Naive thymus-derived CD8-positive, alpha-beta T cell (primary cell): ENCODE data around the gene RNMT. TPM values are rescaled to one million over a fixed set of nuclear protein-coding genes. Genes with fewer than 3 reads are reported as not detected.
"Not testable (repeated sequence)": the region's sequence is repeated elsewhere in the genome, so short reads cannot be mapped to it uniquely, and the experiment has no call there.

ENCODE experiments used
- ATAC-seq, 2 donors: fragments of 150-1000 bp; cut with Tn5 transposase in 1 of 2; sonication (Bioruptor Pico), chemical (Tn5 transposase) in 1 of 2; 1 replicate in 1 of 2; 2 replicates in 1 of 2; pipeline ENCODE4 v1.10.0; 2021; ENCODE audit warnings: mild to moderate bottlenecking in 2 of 2, moderate library complexity in 2 of 2
- POLR2A ChIA-PET: fragments of 350-600 bp; sonication (Branson Sonifier 250); formaldehyde crosslinking; loops from one replicate; lab custom pipeline; 2021; ENCODE audit warnings: antibody characterized with exemption; lab: Charles Lee
- DNase-seq, 10 donors: peaks; one replicate each; pipeline versions ENCODE4 v3.0.0 to v3.0.0-alpha.2; 2020 to 2022
- H3K27ac Mint-ChIP-seq, 10 donors: one replicate each; pipeline ENCODE4 v1.8.0; 2020 to 2022; ENCODE audit warnings: mild to moderate bottlenecking in 10 of 10, mixed read lengths in 10 of 10, moderate library complexity in 4 of 10, inconsistent platforms in 1 of 10
- H3K27me3 Mint-ChIP-seq, 5 donors: one replicate each; pipeline ENCODE4 v1.8.0; 2021 to 2022; ENCODE audit warnings: mixed read lengths in 5 of 5
- H3K36me3 Mint-ChIP-seq, 3 donors: one replicate each; pipeline ENCODE4 v1.8.0; 2020 to 2022; ENCODE audit warnings: mixed read lengths in 3 of 3, mild to moderate bottlenecking in 2 of 3, inconsistent platforms in 1 of 3
- H3K4me1 Mint-ChIP-seq, 4 donors: one replicate each; pipeline ENCODE4 v1.8.0; 2021 to 2022; ENCODE audit warnings: mixed read lengths in 4 of 4
- H3K4me3 Mint-ChIP-seq, 10 donors: one replicate each; pipeline ENCODE4 v1.8.0; 2020 to 2022; ENCODE audit warnings: mild to moderate bottlenecking in 10 of 10, mixed read lengths in 10 of 10, moderate library complexity in 6 of 10, inconsistent platforms in 1 of 10
- H3K9me3 Mint-ChIP-seq, 9 donors: one replicate each; pipeline ENCODE4 v1.8.0; 2020 to 2022; ENCODE audit warnings: mixed read lengths in 9 of 9, mild to moderate bottlenecking in 3 of 9, inconsistent platforms in 1 of 9, moderate library complexity in 1 of 9
- polyA plus RNA-seq, 3 donors: library from polyadenylated mRNA; unstranded; fragments of 300-500 nt; fragmentation: Illumina TruSeq; gene quantifications; one replicate each; pipeline ENCODE4 v1.2.3, GENCODE V29; 2021
- total RNA-seq, 8 experiments: library from RNA in 2 of 8; stranded (reverse) in 2 of 8; gene quantifications; one replicate each; pipeline ENCODE4 v1.2.3 and lab custom pipeline; 2021 to 2026

The RNMT gene
- total RNA-seq (10 to 100 TPM; 53.5 to 62.4 TPM), polyA plus RNA-seq (10 to 100 TPM; 37.4 to 78.1 (median 71.5) TPM), total RNA-seq (lab: John Stamatoyannopoulos, UW) (94.4 to 192 (median 137) reads per million in 6 experiments)

DNA sequence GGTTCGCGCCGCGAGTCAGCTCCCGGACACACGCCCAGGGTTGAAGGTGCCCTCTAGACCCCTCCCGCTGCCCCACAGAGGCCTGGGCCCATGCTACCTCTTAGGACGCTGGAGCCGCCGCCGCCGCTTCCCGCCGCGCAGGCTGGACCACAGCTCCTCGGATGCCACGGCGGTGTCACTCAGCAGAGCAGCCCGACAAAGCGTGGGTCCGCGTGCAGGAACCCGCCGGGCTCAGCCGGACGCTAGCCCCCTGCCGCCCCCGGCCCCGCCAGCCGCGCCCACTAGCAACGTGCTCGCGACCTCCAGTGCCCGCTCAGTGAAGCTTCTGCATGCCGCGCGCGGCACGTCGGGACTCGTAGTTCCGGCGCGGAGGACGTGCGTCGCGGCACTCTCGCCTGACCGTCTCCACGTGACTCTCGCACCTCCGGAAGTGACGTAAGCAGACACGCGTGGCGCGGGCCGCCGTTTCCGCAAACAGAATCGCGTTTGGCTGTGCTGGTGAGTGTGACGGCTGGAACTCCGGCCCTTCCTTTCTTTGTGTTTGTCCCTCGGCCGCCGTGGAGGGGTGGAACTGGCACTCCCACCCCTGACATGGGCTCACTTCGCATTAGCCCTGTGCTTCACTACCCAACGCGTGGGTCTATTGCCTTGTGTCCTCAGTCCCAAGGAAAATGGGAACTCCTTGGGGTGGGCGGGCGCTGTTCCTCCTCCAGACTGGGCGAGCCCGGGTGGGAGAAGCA is at the start of gene RNMT, which contains the start of gene FAM210A:
TSS of gene RNMT (plus strand) at position 442 of the 740 bp plus-strand sequence. CDS start 4,845 bp downstream, outside the sequence.
TSS of gene FAM210A (minus strand) at position 327 of the 740 bp plus-strand sequence. CDS start 44,481 bp downstream, outside the sequence.
- H3K9me3 Mint-ChIP-seq: no peaks in the 10 kb centered on the region
- H3K4me3 Mint-ChIP-seq: peak within 1 kb of the TSS; percentile 80 to 96 (median 90)
- POLR2A ChIA-PET: interaction anchor here (0.5 to 1.3 kb wide), 6 partner anchors 9 to 1024 kb away, joined by 3 to 8 read pairs (median 4); partner anchors contain the start of genes CEP76, PSMG2 and SEH1L
- peaks cover 0 to 2% (median 0%) of the 10 kb centered on the region in 5 donors for H3K27me3 Mint-ChIP-seq
- peaks cover 0 to 12% (median 0%) of the 10 kb centered on the region in 3 donors for H3K36me3 Mint-ChIP-seq
- H3K4me1 Mint-ChIP-seq: peaks cover 30 to 68% (median 60%) of the 10 kb centered on the region in 4 donors
- DNase-seq (peak; percentile 88 to 97 (median 92)), ATAC-seq (peak; percentile 93 to 94)
- peak within 1 kb of the TSS; percentile 87 to 99 (median 98) for H3K27ac Mint-ChIP-seq

DNA sequence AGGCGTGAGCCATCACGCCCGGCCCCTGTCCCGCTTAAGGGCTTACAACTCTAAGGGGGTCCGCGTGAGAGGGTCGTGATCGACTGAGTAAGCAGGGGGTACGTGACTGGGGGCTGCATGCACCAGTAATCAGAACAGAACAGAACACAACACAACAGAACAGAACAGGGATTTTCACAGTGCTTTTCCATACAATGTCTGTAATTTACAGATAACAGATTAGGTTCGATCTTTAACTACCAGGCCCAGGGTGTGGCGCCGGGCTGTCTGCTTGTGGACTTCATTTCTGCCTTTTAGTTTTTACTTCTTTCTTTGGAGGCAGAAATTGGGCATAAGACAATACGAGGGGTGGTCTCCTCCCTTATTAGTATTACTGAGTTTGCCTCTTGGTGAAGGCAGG is 49.1 kb upstream of the RNMT start:
- POLR2A ChIA-PET, H3K4me1 Mint-ChIP-seq, H3K27ac Mint-ChIP-seq, ATAC-seq, DNase-seq, H3K4me3 Mint-ChIP-seq, H3K27me3 Mint-ChIP-seq, H3K9me3 Mint-ChIP-seq: not testable (repeated sequence)
- peaks cover 0 to 24% (median 3%) of the 10 kb centered on the region in 3 donors for H3K36me3 Mint-ChIP-seq

DNA sequence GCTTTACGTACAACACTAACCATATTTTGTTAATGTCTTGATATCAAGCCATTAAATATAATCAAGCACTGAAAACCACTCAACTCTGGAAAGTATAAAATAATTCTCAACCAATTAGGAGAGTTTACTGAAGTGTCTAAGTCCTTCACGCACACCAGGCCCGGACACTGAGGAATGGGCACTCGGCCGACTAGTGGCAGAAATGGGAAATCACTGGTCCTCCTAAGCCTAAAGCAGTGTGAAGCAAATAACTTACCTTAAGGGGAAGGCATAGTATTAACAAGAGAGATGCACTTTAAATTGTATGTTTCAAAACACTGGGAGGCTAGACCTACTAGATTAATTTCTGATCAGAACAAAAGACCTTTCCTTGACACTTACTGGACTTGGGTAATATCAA is 45.9 kb upstream of the RNMT start:
- Mint-ChIP-seq H3K36me3 (peaks cover 0 to 20% (median 5%) of the 10 kb centered on the region in 3 donors), H3K4me3 (no peak overlapping the region), H3K27me3 (no peaks in the 10 kb centered on the region), H3K27ac (no peak overlapping the region), H3K9me3 (no peaks in the 10 kb centered on the region), H3K4me1 (peaks cover 2 to 12% (median 8%) of the 10 kb centered on the region in 4 donors)
- ATAC-seq (peak in 1 of 2 donors; percentile 39), DNase-seq (no peak)
- POLR2A ChIA-PET: no interaction called here

DNA sequence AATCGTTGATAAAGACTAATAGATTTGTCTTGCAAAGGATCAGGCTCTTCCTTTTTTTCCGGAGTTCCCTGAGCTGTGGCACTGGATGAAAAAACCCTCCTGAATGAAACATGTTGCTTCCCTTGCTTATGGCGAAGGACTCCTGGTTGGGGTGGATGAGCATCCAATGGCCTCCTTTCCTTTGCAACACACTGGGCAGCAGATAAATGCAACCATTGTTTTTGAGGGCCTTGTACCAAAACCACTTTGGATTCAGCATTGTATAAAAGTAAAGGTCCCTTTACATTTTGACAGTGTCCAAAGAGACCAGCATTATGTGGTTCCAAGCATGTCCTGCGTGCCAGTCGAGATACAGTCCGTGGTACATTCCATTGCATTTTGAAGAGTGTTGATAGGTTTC is 44.8 kb upstream of the RNMT start:
- no peak overlapping the region for H3K27ac Mint-ChIP-seq
- peaks cover 4 to 21% (median 12%) of the 10 kb centered on the region in 4 donors for H3K4me1 Mint-ChIP-seq
- no peak overlapping the region for H3K4me3 Mint-ChIP-seq
- ATAC-seq: no peak
- H3K9me3 Mint-ChIP-seq: no peaks in the 10 kb centered on the region
- no peak for DNase-seq
- peaks cover 0 to 23% (median 5%) of the 10 kb centered on the region in 3 donors for H3K36me3 Mint-ChIP-seq
- H3K27me3 Mint-ChIP-seq: no peaks in the 10 kb centered on the region
- POLR2A ChIA-PET: interaction anchor here (0.6 kb wide), 1 partner anchor 412 kb away, joined by 3 read pairs; no protein-coding TSS in a partner anchor

DNA sequence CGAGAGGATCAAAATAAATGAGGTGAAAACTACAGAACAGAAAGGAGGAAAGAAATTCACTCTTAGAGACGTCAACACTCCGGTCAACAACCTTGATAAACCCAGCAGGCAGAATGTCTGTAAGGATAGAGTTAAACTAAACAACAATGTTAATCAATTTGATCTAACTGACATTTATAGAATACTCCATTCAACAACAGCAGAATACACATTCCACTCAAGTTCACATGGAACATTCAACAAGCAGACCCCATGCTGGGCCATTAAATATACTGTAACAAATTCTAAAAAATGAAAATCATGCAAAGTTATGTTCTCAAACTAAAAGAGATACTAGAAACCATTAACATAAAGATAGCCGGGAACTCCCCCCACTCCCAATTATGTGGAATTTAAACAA is 41.9 kb upstream of the RNMT start:
- no peaks in the 10 kb centered on the region for H3K27me3 Mint-ChIP-seq
- DNase-seq (no peak), ATAC-seq (no peak)
- H3K9me3 Mint-ChIP-seq: peaks cover 0 to 3% (median 0%) of the 10 kb centered on the region in 9 donors
- no peak overlapping the region for H3K27ac Mint-ChIP-seq
- H3K36me3 Mint-ChIP-seq: peaks cover 0 to 31% (median 9%) of the 10 kb centered on the region in 3 donors
- H3K4me3 Mint-ChIP-seq: no peak overlapping the region
- POLR2A ChIA-PET: no interaction called here
- peaks cover 14 to 48% (median 34%) of the 10 kb centered on the region in 4 donors for H3K4me1 Mint-ChIP-seq

DNA sequence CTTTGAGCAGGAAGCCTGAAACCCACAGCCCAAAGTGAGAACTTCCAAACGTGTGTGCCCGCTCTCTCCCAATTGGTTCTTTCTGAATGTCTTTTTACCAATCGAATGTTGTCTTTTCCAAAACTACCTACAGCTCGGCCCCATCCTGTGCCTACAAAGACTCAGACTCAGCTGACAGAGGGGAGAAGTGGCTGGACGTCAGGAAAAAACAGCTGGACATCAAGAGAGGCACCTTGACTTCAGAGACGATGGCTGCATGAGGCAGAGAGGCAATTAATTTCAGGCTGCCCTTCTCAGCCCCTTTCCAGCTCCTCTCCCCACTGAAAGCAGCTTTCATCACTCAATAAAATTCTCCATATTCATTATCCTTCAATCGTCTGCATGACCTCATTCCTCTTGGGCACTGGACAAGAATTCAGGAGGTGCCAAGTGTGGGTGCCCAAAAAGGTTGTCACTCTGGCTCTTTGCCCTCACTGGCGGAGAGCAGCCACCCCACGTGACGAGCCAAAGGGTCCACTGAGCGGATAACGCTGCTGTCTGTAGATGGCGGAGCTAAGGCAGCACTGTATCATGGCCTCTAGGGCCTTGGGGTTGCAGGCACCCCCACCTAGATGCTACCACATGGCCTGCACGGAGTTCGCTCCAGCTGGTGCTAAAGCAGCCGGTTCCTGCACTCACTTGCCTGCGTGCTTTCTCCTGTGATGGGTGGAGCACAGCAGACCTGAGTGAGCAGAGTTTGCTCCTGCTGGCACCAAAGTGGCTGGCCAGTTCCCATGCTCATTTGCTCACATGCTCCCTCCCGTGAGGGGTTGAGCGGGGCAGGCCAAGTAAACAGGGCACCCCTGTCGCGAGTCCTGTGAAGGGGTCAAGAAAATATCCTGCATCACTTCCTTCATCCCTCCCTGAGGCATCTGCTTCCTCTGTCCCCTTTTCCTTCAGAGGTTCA is 38.0 kb upstream of the RNMT start:
- H3K4me1 Mint-ChIP-seq: peaks cover 17 to 79% (median 47%) of the 10 kb centered on the region in 4 donors
- H3K9me3 Mint-ChIP-seq: peaks cover 0 to 20% (median 14%) of the 10 kb centered on the region in 9 donors
- no peak for ATAC-seq
- peaks cover 7 to 16% (median 13%) of the 10 kb centered on the region in 3 donors for H3K36me3 Mint-ChIP-seq
- no peak overlapping the region for H3K4me3 Mint-ChIP-seq
- DNase-seq: no peak
- POLR2A ChIA-PET: no interaction called here
- no peak overlapping the region for H3K27ac Mint-ChIP-seq
- no peaks in the 10 kb centered on the region for H3K27me3 Mint-ChIP-seq

DNA sequence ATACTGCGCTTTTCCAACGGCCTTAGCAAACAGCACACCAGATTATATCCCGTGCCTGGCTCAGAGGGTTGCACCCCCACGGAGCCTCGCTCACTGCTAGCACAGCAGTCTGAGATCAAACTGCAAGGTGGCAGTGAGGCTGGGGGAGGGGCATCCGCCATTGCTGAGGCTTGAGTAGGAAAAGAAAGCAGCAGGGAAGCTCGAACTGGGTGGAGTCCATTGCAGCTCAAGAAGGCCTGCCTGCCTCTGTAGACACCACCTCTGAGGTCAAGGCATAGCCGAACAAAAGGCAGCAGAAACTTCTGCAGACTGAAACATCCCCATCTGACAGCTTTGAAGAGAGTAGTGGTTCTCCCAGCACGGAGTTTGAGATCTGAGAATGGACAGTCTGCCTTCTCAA is 36.4 kb upstream of the RNMT start:
- POLR2A ChIA-PET, H3K27ac Mint-ChIP-seq, ATAC-seq, DNase-seq, H3K27me3 Mint-ChIP-seq, H3K4me3 Mint-ChIP-seq: not testable (repeated sequence)
- Mint-ChIP-seq H3K9me3 (peaks cover 0 to 26% (median 20%) of the 10 kb centered on the region in 9 donors), H3K4me1 (peaks cover 23 to 75% (median 44%) of the 10 kb centered on the region in 4 donors), H3K36me3 (peaks cover 7 to 20% (median 16%) of the 10 kb centered on the region in 3 donors)

DNA sequence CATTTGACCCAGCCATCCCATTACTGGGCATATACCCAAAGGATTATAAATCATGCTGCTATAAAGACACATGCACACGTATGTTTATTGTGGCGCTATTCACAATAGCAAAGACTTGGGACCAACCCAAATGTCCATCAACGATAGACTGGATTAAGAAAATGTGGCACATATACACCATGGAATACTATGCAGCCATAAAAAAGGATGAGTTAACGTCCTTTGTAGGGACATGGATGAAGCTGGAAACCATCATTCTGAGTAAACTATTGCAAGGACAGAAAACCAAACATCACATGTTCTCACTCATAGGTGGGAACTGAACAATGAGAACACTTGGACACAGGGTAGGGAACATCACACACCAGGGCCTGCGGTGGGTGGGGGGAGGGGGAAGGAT is 31.1 kb upstream of the RNMT start:
- not testable (repeated sequence) for H3K27ac Mint-ChIP-seq

DNA sequence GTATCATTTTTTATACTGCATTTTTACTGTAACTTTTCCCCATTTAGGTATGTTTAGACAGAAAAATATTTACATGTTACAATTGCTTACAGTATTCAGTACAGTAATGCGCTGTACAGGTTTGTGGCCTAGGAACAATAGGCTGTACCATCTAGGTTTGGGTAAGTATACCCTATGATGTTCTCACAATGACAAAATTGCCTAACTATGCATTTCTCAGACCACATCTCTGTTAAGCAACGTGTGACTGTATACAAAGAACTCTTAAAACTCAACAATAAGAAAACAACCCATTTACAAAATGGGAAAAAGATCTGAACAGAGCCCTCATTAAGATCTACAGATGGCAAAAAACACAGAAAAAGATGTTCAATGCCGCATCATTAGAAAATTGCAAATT is 29.5 kb upstream of the RNMT start:
- H3K4me1 Mint-ChIP-seq: peaks cover 15 to 27% (median 23%) of the 10 kb centered on the region in 4 donors
- ATAC-seq (no peak), DNase-seq (no peak)
- no peak overlapping the region for H3K27ac Mint-ChIP-seq
- POLR2A ChIA-PET: no interaction called here
- H3K27me3 Mint-ChIP-seq: no peaks in the 10 kb centered on the region
- H3K36me3 Mint-ChIP-seq: peaks cover 18 to 48% (median 29%) of the 10 kb centered on the region in 3 donors
- no peak overlapping the region for H3K4me3 Mint-ChIP-seq
- H3K9me3 Mint-ChIP-seq: peaks cover 11 to 56% (median 16%) of the 10 kb centered on the region in 9 donors

More for the DNA sequence above, 31.1 kb upstream of the RNMT start:
- POLR2A ChIA-PET, DNase-seq, H3K27me3 Mint-ChIP-seq, ATAC-seq, H3K4me3 Mint-ChIP-seq: not testable (repeated sequence)
- H3K9me3 Mint-ChIP-seq: peaks cover 10 to 50% (median 20%) of the 10 kb centered on the region in 9 donors
- H3K4me1 Mint-ChIP-seq: peaks cover 19 to 38% (median 28%) of the 10 kb centered on the region in 4 donors
- peaks cover 16 to 38% (median 28%) of the 10 kb centered on the region in 3 donors for H3K36me3 Mint-ChIP-seq

DNA sequence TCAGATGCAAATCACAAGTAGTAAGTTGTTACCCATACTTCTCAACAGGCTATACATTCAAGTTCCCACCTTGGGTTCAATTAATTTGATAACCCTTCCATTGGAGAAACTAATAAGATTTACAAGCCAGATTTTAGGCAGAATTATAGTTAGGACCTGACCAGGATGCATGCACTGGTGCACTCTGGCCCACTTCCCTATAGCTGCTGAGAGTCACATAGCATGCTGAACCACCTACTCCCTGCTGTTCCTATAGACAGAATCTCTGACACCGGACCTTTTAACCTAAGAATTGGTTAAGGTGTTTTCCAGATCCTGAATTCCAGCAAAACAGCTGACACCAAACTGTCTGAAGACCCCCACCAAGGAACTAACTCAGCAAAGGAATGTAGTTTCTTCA is 26.3 kb upstream of the RNMT start:
- Mint-ChIP-seq H3K27ac (peak overlapping the region in 1 of 10 donors; percentile 51), H3K9me3 (peaks cover 0 to 63% (median 27%) of the 10 kb centered on the region in 9 donors), H3K4me3 (no peak overlapping the region), H3K27me3 (no peaks in the 10 kb centered on the region), H3K36me3 (peaks cover 19 to 66% (median 40%) of the 10 kb centered on the region in 3 donors), H3K4me1 (peaks cover 8 to 17% (median 12%) of the 10 kb centered on the region in 4 donors)
- ATAC-seq (no peak), DNase-seq (no peak)
- POLR2A ChIA-PET: no interaction called here

DNA sequence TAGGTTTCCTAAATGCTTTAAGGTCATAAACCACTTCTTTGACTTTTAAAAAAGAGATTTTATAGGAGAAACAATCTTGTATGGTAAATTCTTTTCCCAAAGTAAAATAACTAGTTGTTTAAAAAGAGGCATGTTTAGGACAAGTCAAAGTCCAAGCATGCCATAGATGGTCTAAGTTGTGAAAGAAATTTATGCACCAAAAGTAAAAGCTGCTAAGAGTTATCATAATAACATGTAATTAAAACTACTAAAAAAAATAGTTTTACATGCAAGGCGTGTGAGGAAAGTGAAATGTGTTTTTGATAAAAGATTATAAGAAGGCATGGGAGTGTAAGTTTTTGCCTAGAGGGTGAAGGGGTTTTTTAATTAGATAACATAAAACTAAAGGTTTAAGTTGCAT is 22.6 kb upstream of the RNMT start:
- H3K27ac Mint-ChIP-seq: no peak overlapping the region
- no peaks in the 10 kb centered on the region for H3K27me3 Mint-ChIP-seq
- H3K4me1 Mint-ChIP-seq: peaks cover 9 to 12% (median 11%) of the 10 kb centered on the region in 4 donors
- POLR2A ChIA-PET: no interaction called here
- H3K4me3 Mint-ChIP-seq: no peak overlapping the region
- H3K36me3 Mint-ChIP-seq: peaks cover 11 to 71% (median 31%) of the 10 kb centered on the region in 3 donors
- peaks cover 0 to 73% (median 27%) of the 10 kb centered on the region in 9 donors for H3K9me3 Mint-ChIP-seq
- ATAC-seq (no peak), DNase-seq (no peak)

DNA sequence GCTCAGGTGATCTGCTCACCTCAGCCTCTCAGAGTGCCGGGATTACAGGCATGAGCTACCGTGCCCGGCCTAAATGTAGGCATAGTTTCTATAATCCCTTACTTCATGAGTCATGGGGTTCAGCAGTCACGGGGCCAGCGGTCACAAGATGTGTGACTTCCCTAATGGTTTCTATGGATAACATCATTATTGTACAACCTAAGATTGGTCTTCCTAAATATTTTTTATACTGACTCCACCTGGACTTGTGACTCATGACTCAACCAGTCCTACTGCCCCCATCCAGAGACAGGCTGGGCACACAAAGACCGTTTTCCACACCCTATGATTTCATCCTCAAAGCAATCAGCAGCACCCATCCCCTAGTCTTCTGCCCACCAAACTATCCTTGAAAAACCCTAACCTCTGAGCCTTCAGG is 16.1 kb upstream of the RNMT start:
- Mint-ChIP-seq H3K27me3 (no peaks in the 10 kb centered on the region), H3K4me3 (no peak overlapping the region), H3K9me3 (peaks cover 0 to 20% (median 4%) of the 10 kb centered on the region in 9 donors), H3K27ac (no peak overlapping the region), H3K4me1 (peaks cover 6 to 48% (median 28%) of the 10 kb centered on the region in 4 donors), H3K36me3 (peaks cover 5 to 34% (median 9%) of the 10 kb centered on the region in 3 donors)
- POLR2A ChIA-PET: no interaction called here
- no peak for ATAC-seq
- no peak for DNase-seq
